IPS-18c (cell line): ENCODE results near the gene OR4F15.
"Not testable (repeated sequence)": the region's sequence is repeated elsewhere in the genome, so short reads cannot be mapped to it uniquely, and the experiment has no call there.

Experiments used
- H3K4me3 ChIP-seq: 2 replicates; pipeline ENCODE4 v1.7.0; 2013; ENCODE audit warnings: low read depth, mild to moderate bottlenecking, low read length, moderate library complexity; ENCODE audit not compliant: insufficient read depth
- H3K9me3 ChIP-seq: one replicate; pipeline ENCODE4 v1.6.1; 2013; ENCODE audit warnings: mild to moderate bottlenecking, low read length, moderate library complexity; ENCODE audit not compliant: control insufficient read depth, insufficient read depth

The OR4F15 gene, protein sequence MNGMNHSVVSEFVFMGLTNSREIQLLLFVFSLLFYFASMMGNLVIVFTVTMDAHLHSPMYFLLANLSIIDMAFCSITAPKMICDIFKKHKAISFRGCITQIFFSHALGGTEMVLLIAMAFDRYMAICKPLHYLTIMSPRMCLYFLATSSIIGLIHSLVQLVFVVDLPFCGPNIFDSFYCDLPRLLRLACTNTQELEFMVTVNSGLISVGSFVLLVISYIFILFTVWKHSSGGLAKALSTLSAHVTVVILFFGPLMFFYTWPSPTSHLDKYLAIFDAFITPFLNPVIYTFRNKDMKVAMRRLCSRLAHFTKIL

DNA sequence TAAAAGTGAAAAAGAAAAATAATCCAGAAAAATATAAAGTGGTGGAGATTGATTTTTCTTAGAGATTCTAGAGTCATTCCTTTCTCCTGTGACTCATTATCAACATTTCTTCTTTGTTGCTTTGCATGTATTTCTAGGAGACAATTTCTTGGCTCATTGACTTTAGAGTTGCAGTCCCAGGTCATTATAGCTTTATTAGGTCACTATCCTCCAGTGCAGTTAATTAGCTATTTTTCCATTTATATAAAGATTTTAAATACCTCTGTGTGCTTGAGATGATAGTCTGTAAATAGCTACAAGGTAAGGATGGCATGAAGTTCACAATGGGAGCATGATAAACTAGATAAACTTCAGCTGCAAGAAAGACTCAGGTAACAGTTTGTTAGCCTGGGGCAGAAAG, at the start of gene OR4F15:
Gene OR4F15 (plus strand): TSS at position 301 of the 400 bp plus-strand sequence. CDS start 5,985 bp downstream, outside the sequence.
- Histone ChIP-seq H3K9me3 (no peaks in the 10 kb centered on the region), H3K4me3 (no peak within 1 kb of the TSS)

DNA sequence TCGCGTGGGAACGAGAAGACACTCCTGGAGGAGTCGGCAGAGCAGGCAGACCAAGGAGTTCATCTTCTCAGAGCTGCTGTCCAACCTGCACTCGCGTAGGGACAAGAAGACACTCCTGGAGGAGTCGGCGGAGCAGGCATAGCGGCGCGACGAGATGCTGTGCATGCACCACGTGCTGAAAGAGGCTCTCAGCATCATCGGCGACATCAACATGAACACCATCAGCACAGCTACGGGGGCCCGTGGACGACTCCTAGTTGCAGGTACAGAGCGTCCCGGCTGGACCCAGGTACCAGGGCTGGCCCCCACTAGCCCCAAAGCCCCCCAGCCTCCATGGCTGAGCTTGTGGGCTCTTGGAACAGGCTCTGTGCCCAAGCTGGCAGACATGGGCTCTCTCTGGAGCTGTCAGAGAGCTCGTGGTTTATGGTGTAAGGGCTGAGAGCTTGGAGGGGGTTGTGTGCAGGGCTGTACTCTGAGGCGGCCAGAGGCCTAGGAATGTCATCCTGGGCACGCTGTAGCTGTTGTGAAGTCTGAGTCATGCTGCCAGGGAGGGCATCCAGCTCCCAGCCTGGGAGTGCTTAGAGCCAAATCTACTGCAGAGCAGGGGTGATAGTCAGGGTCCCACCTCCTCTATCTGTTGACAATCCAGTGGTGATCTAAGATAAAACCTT, 47.2 kb upstream of the OR4F15 start:
- H3K4me3 ChIP-seq, H3K9me3 ChIP-seq: not testable (repeated sequence)

DNA sequence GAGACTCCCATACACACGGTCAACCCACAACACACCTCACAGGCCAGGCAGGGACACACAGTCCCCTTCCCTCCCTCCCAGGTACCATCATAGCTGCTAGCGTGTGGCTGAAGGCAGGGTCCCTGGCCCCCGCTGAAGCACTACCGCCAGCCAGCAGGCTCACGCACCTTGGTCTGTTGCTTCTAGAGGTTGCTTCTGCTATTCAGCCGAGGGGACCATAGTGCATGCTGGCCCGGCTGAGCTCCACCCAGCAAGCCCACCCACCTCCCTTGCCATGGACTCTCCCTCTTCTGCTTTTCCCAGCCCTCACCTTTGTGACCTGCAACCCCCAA, 46.7 kb upstream of the OR4F15 start:
- H3K9me3 ChIP-seq, H3K4me3 ChIP-seq: not testable (repeated sequence)

DNA sequence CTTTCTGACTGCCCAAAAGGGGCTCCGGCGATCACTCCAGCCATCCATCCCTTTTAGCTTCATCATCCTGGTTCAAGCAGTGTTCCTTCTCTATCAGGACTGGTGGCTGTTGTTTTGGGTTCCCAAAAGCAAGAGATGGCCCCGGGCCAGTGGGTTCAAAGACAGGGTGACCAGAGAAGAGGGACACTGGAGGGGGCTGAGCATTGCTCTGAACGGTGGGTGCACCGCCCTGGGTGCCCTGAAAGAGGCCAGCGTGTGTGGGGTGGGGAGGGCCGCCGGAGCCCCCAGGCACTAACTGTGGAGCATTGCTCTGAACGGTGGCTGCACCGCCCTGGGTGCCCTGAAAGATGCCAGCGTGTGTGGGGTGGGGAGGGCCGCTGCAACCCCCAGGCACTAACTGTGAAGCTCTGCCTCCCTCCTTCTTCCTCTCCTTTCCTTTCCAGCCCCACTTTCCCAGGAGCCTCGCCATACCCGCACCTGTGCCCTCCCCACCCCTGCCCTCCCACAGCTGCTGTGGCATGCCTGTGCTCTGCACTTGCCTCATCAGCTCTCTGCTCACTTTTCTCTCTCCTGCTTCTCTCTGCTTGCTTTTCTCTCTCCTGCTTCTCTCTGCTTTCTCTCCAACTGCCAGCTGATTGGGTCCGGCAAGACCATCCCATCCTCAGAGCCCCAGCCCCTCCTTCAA, 46.1 kb upstream of the OR4F15 start:
- Histone ChIP-seq H3K9me3 (no peaks in the 10 kb centered on the region), H3K4me3 (no peak overlapping the region)

DNA sequence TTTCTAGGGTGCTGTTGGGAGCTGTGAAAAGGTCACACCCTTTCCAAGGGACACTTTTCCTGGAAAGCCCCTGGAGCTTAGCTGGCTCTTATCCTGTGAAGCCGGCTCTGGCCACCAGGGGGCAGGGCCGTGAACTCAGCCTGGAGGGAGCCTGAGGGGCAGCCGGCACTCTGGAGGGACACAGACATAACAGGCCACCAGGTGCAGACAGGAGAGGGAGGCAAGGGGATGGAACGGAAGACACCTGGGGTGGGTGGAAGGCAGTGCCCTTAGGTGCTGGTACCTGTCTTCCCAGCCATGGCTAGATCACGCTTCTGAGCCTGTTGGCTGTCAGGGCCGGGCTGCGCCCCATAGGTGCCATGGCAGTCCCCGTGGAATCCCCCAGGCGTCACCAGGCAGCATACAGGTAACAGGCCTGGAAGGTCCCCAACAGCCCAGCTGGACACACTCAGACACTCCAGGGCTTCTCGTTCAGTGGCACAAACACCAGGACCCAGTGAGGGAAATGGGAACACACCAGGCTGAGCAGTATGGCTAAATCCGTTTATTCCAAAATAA, 44.8 kb upstream of the OR4F15 start:
- H3K9me3 ChIP-seq, H3K4me3 ChIP-seq: not testable (repeated sequence)

DNA sequence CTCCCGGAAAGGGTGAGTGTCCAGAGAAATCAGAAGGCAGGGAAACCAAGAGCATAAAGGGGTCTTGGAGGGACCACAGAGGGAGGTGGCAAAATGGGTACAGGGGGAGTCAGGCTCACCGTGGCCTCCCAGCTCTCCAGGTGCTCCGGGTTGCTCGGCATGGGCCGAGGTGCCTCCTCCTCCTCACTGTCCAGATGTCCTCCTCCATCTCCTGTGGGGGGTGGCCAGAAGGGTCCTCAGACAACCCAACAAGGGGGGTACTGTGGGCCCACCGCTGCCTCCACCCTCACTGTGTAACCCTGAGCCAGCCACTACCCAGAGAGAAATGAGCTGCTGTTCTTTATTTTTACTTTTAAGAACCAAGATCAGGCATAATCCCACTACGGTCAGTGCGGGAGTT, 39.1 kb upstream of the OR4F15 start:
- Histone ChIP-seq H3K4me3 (no peak overlapping the region), H3K9me3 (no peaks in the 10 kb centered on the region)

DNA sequence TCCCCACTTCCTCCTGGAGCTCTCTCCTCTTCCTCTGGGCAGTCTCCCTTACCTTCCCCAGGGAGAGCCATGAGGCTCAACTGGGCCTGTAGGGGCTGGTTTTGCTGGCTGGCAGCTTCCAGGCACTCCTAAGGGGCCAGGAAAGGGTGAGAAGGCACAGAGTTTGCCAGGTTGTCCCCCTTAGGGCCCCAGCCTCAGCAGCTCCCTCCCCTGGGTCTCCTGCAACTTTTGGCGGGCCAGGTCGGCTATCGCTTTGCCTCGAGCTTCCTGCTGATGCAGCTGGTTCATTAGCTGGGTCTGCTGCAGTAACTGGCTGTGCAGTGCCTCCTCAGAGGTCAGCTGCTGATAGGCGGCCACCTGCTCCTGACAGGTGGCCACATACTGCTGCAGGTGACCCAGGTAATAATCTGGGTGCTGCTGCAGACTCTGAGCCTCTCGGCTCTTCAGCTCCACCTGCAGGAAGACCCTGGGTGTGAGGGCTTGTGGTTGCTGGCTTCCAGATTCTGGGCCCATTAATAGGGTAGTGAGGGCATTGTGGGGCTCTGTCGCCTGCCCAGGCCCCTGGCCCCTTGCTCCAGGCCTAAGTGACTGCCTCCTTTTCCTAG, 38.4 kb upstream of the OR4F15 start:
- no peaks in the 10 kb centered on the region for H3K9me3 ChIP-seq
- H3K4me3 ChIP-seq: no peak overlapping the region

DNA sequence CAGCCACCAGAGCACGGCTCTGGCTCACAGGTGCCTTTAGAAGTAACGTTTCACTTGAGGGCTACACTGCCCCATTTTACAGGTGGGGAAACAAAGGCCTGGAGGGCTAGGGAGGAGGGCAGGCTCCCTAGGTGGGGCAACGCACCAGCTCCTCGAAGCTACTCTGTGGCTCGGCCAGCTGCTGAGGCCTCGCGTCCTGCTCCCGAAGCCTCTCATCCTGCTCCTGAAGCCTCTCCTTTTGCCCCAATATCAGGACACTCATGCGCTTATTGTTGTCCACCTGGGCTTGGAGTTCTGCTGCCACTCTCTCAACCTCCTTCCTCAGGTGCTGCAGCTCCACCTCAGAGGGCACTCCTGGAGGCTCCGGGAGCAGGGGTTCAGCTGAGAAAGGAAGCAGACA, 36.9 kb upstream of the OR4F15 start:
- Histone ChIP-seq H3K4me3 (no peak overlapping the region), H3K9me3 (no peaks in the 10 kb centered on the region)

DNA sequence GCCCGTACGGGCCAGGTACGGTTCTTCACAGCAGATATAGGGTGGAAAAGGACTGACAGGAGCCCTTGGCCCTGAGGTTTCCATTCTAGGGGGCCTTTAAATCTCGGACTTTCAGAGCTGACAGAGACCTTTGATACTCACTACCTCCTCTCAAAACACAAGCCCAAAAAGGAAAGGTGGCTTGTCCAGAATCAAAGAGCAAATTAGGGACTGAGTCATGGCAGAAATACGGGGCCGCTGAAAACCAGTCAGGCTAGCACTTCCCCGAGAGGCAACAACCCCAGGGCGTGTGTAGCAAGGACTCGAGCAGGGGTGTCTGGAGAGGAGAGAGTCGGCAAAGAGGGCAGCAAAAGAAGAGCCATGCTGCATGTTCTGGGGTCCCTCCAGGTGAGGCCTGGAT, 33.4 kb upstream of the OR4F15 start:
- H3K9me3 ChIP-seq: not testable (repeated sequence)

DNA sequence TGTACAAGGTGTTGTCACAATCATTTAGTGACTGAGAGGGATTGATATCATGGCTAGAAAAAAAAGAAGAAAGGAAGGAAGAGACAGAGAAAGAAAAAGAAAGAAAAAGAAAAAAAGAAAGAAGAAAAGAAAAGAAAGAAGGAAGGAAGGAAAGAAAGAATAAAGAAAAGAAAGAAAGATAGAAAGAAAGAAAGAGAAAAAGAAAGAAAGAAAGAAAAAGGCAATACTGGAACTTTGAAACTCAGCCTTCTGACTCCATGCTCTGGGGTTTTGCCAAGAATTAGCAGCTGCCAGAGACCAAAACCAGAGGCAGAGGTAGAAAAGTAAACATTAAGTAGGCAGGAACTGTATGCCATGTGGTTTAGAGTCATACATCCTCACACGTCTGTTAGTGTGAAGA, 31.8 kb upstream of the OR4F15 start:
- not testable (repeated sequence) for H3K9me3 ChIP-seq, H3K4me3 ChIP-seq

More for the DNA sequence above, 33.4 kb upstream of the OR4F15 start:
- not testable (repeated sequence) for H3K4me3 ChIP-seq

DNA sequence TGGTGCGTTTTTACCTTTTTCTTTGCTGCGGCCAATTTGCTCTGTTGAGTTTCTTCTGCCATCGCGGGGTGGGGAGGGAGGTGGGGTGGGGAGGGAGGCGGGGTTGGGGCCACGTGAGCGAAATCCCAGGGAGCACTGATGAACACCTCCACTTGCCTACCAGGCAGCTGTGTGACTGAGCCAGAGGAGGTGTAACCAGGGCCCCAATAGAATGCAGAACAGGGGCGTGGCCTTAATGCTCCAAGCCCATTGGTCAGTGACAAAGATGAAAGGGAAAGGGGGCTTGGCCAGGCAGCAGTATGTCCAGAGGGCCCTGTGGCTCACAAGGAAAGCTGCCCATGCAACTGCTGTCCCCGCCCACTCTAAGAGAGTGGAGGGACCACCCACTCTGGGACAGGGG, 30.1 kb upstream of the OR4F15 start:
- Histone ChIP-seq H3K9me3 (no peaks in the 10 kb centered on the region), H3K4me3 (no peak overlapping the region)

DNA sequence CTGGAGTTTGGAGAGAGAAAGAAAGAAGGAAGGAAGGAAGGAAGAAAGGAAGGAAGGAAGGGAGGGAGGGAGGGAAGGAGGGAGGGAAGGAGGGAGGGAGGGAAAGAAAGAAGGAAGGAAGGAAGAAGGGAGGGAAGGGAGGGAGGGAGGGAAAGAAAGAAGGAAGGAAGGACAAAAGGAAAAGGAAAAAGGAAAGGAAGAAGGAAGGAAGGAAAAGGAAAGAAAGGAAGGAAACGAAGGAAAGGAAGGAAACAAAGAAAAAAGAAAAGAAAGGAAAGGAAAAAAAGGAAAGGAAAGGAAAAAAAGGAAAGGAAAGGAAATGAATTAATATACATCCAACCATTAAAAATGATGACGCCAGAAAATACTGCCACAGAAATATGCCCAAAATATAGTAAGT, 27.4 kb upstream of the OR4F15 start:
- no peak overlapping the region for H3K4me3 ChIP-seq

DNA sequence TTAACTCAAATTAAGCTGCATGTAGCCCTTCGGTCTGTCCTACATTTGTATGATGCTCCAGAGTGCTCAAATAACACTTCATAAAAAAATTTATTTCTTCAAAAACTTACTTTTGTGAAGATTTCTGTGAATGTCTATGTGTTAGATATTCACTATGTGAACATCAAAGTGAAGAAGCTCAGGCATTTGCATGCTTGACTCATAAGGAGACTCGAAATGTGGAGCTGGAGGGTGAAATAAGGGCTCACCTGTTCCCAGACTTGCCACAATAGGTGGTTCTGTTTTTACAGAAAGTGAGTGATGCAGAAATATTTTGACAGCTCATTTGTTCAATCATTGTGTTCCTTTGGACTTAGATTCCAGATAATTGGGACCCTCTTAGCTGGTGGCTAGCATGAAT, 25.6 kb upstream of the OR4F15 start:
- not testable (repeated sequence) for H3K4me3 ChIP-seq, H3K9me3 ChIP-seq

More for the DNA sequence above, 27.4 kb upstream of the OR4F15 start:
- no peaks in the 10 kb centered on the region for H3K9me3 ChIP-seq

DNA sequence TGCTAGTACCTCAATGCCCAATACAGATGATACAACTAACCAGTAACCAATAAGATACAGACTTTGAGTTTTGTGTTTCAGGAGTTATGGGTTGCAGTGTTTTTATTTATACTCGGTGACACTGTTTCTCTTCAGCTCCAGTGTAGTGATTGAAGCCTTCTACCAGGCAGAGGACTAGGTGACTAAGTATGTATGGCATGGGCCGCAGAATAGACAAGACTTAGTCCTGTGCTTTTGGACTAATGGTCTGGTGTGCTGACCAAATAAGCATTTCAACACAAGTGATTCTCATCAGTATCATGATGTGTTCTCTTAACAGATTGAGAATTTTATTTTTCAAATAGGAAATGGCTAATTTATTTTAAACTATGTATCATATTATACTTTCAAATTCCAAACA, 24.0 kb upstream of the OR4F15 start:
- not testable (repeated sequence) for H3K4me3 ChIP-seq

DNA sequence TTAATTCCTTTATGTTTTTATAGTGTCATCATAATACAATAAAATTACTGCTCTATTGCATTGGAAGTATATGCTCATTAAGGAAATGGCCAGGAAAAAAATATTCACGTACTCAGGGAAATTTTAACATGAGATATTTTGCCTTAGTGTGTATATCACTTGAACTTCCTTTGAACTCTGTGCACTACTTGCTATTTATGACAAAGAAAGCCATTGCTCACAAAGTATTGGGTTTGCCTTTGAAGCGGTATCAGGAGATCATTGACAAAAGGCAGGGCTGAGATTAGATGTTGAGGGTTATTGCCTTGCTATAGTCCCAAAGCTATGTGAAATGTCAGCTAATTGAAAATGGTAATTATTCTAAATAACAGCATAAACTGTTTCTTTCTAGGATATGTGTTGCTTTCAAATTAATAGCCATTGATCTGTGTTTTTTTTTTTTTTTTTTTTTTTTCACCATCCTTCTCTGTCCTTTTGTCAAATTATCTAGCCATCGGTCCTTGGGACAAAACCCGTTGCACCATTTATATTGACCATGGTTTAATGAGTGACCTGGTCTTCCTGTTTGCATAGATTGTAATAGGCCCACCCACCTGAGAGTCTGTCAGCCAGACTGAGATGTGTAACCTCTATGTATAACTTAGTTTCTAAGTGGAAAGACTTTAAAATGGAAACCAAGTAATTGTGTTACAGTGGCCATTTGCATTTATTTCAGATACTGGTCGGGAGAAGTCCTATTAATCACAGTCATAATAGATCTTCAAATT, 23.3 kb upstream of the OR4F15 start:
- H3K9me3 ChIP-seq, H3K4me3 ChIP-seq: not testable (repeated sequence)

More for the DNA sequence above, 24.0 kb upstream of the OR4F15 start:
- H3K9me3 ChIP-seq: not testable (repeated sequence)

DNA sequence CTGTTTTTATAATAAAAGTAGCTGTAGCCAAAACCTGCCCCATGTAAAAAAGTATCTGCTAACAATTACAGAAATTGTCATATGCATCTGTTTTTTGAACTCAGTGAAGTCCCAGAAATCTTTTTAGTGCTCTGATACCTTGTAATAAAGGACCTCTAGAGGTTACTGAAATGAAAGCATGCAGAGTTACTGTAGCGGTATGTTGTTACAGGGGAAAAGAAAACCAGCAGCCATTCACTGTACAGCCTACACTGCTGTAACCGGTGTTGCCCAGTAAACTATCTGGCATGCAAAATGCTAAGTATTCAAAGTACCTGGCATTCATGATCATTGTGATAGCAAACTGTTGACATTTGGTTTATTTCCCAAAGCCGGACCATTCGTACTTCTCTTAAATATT, 21.3 kb upstream of the OR4F15 start:
- not testable (repeated sequence) for H3K4me3 ChIP-seq, H3K9me3 ChIP-seq

DNA sequence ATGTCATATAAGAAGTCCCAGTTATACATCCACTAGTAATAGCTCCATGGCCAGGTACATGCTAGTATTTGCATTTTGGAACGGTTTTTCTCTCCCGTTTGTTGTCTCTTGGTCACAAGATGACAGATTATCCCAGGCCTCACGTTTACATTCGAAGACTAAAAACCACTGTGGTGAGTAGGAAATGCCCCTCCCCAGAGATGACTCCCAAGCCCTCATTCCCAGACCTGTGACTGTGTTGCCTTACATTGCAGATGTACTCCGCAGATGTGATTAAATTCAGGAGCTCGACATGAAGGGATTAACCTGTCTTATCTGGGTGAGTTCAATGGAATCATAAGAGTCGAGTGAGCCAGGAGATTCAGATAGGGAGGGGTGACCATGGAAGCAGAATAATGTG, 18.0 kb upstream of the OR4F15 start:
- not testable (repeated sequence) for H3K9me3 ChIP-seq, H3K4me3 ChIP-seq
